Measurements from ENCODE around the gene KCNK18. TPM values are rescaled to one million over a fixed set of nuclear protein-coding genes. Genes with fewer than 3 reads are reported as not detected.

Gene KCNK18
- total and polyA plus RNA-seq, 2 of the 8 experiments (the other 6 are each of a cell fraction or from before 2014, with no cell fraction given): not detected

DNA sequence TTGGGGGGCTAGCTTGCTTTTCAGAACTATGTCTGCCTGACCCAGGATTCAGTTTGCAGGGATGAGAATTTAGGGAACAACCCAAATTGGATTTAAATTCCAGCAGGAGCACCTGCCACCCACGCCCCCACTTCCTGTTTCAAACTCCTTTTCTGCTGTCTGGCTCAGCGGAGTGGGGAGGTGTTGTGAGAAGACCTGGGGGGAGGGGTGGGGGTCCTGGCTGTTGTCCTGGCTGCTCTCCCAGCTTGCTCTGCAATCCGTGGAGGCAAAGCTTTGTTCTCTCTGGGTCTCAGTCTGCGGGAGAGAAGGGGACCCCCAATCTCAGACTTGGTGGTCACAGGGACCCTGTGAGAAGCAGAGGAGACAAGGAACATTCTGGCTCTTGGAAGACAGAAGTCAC is 799 bp downstream of the KCNK18 start:
- no peak overlapping the region for H3K18ac ChIP-seq (ENCODE audit: extremely low read depth, low read length)
- no peaks in the 10 kb centered on the region for H3K79me2 ChIP-seq (ENCODE audit: control insufficient read depth in 1 of 2, insufficient read depth in 2 of 2, low read length in 2 of 2)
- H3K9ac ChIP-seq (replicated peaks in 1 of 4; ENCODE audit: extremely low read depth in 1 of 4, low read depth in 3 of 4, low read length in 3 of 4): no peak overlapping the region; a peak in 1 of 7 replicates
- H3K27me3 ChIP-seq (replicated peaks in 1 of 4; ENCODE audit: control insufficient read depth in 3 of 4, extremely low read depth in 1 of 4, insufficient read depth in 3 of 4, low read length in 3 of 4): no peaks in the 10 kb centered on the region
- DNase-seq (ENCODE audit: low read depth in 1 of 2, low spot score in 2 of 2): no peak
- H3K27ac ChIP-seq (ENCODE audit: low read depth, low read length): no peak overlapping the region
- no peak overlapping the region for H4K91ac ChIP-seq (replicated peaks; ENCODE audit: insufficient read length, low read length)
- no peaks in the 10 kb centered on the region for H3K23me2 ChIP-seq (ENCODE audit: low read depth, low read length)
- H2BK5ac ChIP-seq (ENCODE audit: low read depth, low read length): no peak overlapping the region
- no peak overlapping the region for H2AK5ac ChIP-seq (ENCODE audit: low read depth, low read length)
- no peak overlapping the region for H3K23ac ChIP-seq (ENCODE audit: insufficient read length)
- FAIRE-seq: no peak
- no peaks in the 10 kb centered on the region for H3K79me1 ChIP-seq (ENCODE audit: low read depth, low read length)
- H2BK20ac ChIP-seq (ENCODE audit: low read length): no peak overlapping the region
- POLR2A ChIA-PET (ENCODE audit: partially characterized antibody): no interaction called here
- no peak overlapping the region for H2BK15ac ChIP-seq (ENCODE audit: low read length)
- no peak overlapping the region for H3K14ac ChIP-seq (ENCODE audit: insufficient read length)
- no peak overlapping the region for H2BK120ac ChIP-seq (replicated peaks; ENCODE audit: low read depth, low read length)
- CTCF ChIA-PET (ENCODE audit: partially characterized antibody): interaction anchor here (1.2 to 6.5 kb wide), 5 partner anchors 12 to 401 kb away, joined by 4 to 28 read pairs (median 13); no protein-coding TSS in a partner anchor
- no peak overlapping the region for H3K56ac ChIP-seq (replicated peaks; ENCODE audit: insufficient read length, low read depth, low read length)
- H3K4me1 ChIP-seq (replicated peaks in 1 of 4; ENCODE audit: control insufficient read depth in 3 of 4, insufficient read depth in 4 of 4, low read length in 3 of 4): no peaks in the 10 kb centered on the region; a peak in 2 of 7 replicates
- no peak overlapping the region for H3K4ac ChIP-seq (replicated peaks; ENCODE audit: insufficient read length, low read depth, low read length)
- no peaks in the 10 kb centered on the region for H3K36me3 ChIP-seq (ENCODE audit: control insufficient read depth in 2 of 4, insufficient read depth in 4 of 4, low read length in 3 of 4)
- H3K9me3 ChIP-seq (ENCODE audit: insufficient read depth in 2 of 2, low read depth in 1 of 2, low read length in 1 of 2): no peaks in the 10 kb centered on the region
- H2AFZ ChIP-seq (ENCODE audit: low read length): no peak overlapping the region
- no peak overlapping the region for H4K5ac ChIP-seq (ENCODE audit: insufficient read length, low read depth, low read length)
- H3K4me2 ChIP-seq (ENCODE audit: insufficient read depth in 1 of 2, low read depth in 2 of 2, low read length in 2 of 2): no peak overlapping the region
- H2BK12ac ChIP-seq (ENCODE audit: low read depth, low read length): no peak overlapping the region
- H4K8ac ChIP-seq (ENCODE audit: extremely low read depth, insufficient read depth, low read length): 0 out of 2 replicates have a peak overlapping the region, but pooled peaks have one; percentile 57
- WGBS, 2 experiments (ENCODE audit: extremely low coverage in 1 of 2, insufficient coverage in 1 of 2, insufficient read length in 1 of 2, insufficient replicate concordance in 2 of 2, low coverage in 1 of 2, low lambda C conversion rate in 2 of 2, missing lambda C conversion rate in 1 of 2): 72% methylated on average over 4 of the region's 4 CpGs; no CpG with 5 or more reads in 1 of the 2 experiments
- H3K4me3 ChIP-seq (ENCODE audit: extremely low read depth in 1 of 4, insufficient read depth in 2 of 4, low read depth in 3 of 4, low read length in 4 of 4): no peak overlapping the region
- H4K20me1 ChIP-seq (replicated peaks in 1 of 2; ENCODE audit: control insufficient read depth in 1 of 2, insufficient read depth in 2 of 2, low read length in 2 of 2): peaks cover 0 to 1% of the 10 kb centered on the region in 2 experiments
- TF ChIP-seq EZH2 (IDR thresholded peaks at IDR 0.05; ENCODE audit: low read depth, low read length, severe bottlenecking) (no peak), CTBP2 (IDR thresholded peaks at IDR 0.05; ENCODE audit: borderline replicate concordance, insufficient read depth, insufficient read length, low read length) (no peak), CBX5 (IDR thresholded peaks at IDR 0.05; ENCODE audit: low read depth, low read length) (no peak), RNF2 (IDR thresholded peaks at IDR 0.05; ENCODE audit: borderline replicate concordance, low read depth, low read length, missing control alignments, poor library complexity, severe bottlenecking) (no peak), SIRT6 (IDR thresholded peaks at IDR 0.05; ENCODE audit: low read length) (no peak), BACH1 (IDR thresholded peaks at IDR 0.05; ENCODE audit: low read length) (no peak), SUZ12 (IDR thresholded peaks at IDR 0.05; ENCODE audit: low read length) (no peak), TBP (IDR thresholded peaks at IDR 0.05; ENCODE audit: low read depth, low read length) (no peak), CEBPB (IDR thresholded peaks at IDR 0.05; ENCODE audit: low read depth, low read length) (no peak), HDAC6 (IDR thresholded peaks at IDR 0.05; ENCODE audit: low read depth, low read length) (no peak), RFX5 (IDR thresholded peaks at IDR 0.05; ENCODE audit: borderline replicate concordance, low read depth, low read length) (no peak), NRF1 (IDR thresholded peaks at IDR 0.05; ENCODE audit: low read depth, low read length) (no peak), POLR2A (IDR thresholded peaks at IDR 0.05; ENCODE audit: control extremely low read depth in 1 of 2, low read depth in 2 of 2, low read length in 2 of 2) (no peak), BCL11A (IDR thresholded peaks at IDR 0.05; ENCODE audit: low read depth in 2 of 2, low read length in 2 of 2) (no peak), CHD2 (IDR thresholded peaks at IDR 0.05; ENCODE audit: low read length) (no peak), CHD1 (IDR thresholded peaks at IDR 0.05; ENCODE audit: low read depth, low read length) (no peak)

All from H1 (cell line).